GM23338 (cell line): ENCODE data around the gene MAT2B.

Experiments used
- CREB1 ChIP-seq: fragments of 250-450 bp; sonication (Bioruptor Pico); IDR thresholded peaks from 2 replicates; pipeline ENCODE4 v1.5.0; 2020; ENCODE audit warnings: low read depth, mild to moderate bottlenecking, moderate library complexity
- CTCF ChIP-seq, 2 experiments: fragments of 200-600 bp in 1 of 2; sonication (generic) in 1 of 2; conservative IDR thresholded peaks; 2 replicates each; pipeline versions ENCODE4 v1.5.1 to v1.6.1; 2016 to 2017; ENCODE audit warnings: antibody characterized with exemption in 2 of 2, low read depth in 2 of 2, mild to moderate bottlenecking in 2 of 2, moderate library complexity in 1 of 2
- ETS1 ChIP-seq: IDR thresholded peaks from 2 replicates; pipeline ENCODE4 v1.6.1; 2016; ENCODE audit warnings: antibody characterized with exemption
- EZH2 ChIP-seq: fragments of 200-600 bp; sonication (generic); IDR thresholded peaks from one replicate; pipeline ENCODE4 v1.8.0; 2017; ENCODE audit warnings: antibody characterized with exemption, mild to moderate bottlenecking, low read depth; ENCODE audit not compliant: unreplicated experiment
- EZH2phosphoT487 ChIP-seq: fragments of 200-600 bp; sonication (generic); IDR thresholded peaks from one replicate; pipeline ENCODE4 v1.8.1; 2018; ENCODE audit warnings: antibody characterized with exemption; ENCODE audit not compliant: unreplicated experiment
- POLR2AphosphoS5 ChIP-seq: IDR thresholded peaks from 2 replicates; pipeline ENCODE4 v1.6.1; 2016; ENCODE audit warnings: antibody characterized with exemption, low read depth
- REST ChIP-seq: IDR thresholded peaks from one replicate; pipeline ENCODE4 v1.6.1; 2018; ENCODE audit warnings: antibody characterized with exemption; ENCODE audit not compliant: unreplicated experiment
- ZNF331 ChIP-seq: fragments of 250-450 bp; sonication (Bioruptor Pico); IDR thresholded peaks from 2 replicates; pipeline ENCODE4 v1.5.0; 2020; ENCODE audit warnings: low read depth, mild to moderate bottlenecking, moderate library complexity

- TF ChIP-seq EZH2phosphoT487 (no peak), ZNF331 (CRISPR knock-in tag) (no peak), CREB1 (CRISPR knock-in tag) (no peak), CTCF (conservative IDR thresholded peaks at IDR 0.05; ENCODE audit: low read depth in 2 of 2) (no peak), POLR2AphosphoS5 (no peak), ETS1 (no peak), REST (no peak), EZH2 (no peak)
Measured at GRCh38 chr5:163496286-163496685, 9.1 kb upstream of the MAT2B start.
